HG03469 (cell line): ENCODE data around the gene ZNF397.

Source experiments
- ATAC-seq: cut with Tn5 transposase; IDR thresholded peaks from one replicate; pipeline ENCODE4 v1.9.1; 2021; ENCODE audit warnings: mild to moderate bottlenecking, moderate library complexity, moderate number of reproducible peaks; ENCODE audit not compliant: unreplicated experiment

ZNF397 gene

DNA sequence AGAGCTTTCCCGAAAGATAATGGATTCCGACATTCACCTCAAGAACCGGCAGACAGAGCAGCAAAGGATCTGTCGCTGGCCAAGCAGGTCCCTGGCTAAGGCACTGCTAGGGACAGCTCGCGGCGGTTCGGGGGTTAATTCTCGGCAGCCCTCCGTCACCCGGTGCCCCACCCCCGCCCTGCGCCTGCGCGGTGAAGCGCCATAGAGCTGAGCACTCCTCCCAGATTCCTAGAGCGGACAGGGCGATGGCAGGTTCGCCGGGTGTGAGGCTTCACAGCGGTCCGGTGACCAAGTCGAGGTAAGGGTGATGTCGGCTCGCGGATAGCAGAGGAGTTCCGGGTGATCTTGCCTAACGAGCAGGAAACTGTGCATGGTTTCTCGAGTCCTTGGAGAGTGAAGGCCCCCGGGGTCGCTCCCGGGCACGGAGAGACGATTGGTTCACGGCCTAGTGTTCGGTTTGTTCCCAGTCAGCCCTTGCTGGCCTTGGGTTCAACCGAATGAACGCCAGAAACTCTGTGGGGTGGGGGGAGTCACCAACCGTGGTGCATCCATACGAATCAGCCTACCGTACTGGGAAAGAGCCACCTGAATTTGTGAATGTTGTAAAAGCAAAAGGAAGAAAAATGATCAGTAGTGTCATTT is 49.4 kb downstream of the ZNF397 start, which contains the start of gene ZSCAN30:
Gene ZSCAN30, minus strand, starts transcription at position 136 of the 642 bp plus-strand sequence. CDS start 25,877 bp downstream, outside the sequence.
- peak; percentile 77 for ATAC-seq

DNA sequence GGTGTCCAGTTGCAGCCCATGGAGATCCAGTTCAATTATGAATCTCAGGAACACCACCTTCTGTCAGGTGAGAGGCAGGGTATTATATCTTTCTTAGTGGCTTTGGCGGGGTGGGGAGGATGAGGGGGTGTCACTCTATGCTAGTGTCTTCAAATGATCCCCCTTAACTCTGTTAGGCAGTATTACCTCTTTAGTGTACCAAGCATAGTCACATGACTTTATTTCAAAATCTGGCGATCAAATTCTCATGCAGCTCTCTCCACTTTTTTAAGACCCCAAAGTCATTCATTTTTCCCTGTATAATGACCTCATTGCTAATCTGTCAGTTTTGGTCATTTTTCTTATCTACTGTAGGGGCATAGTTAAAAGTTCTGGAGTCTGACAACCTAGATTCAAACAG is 50.3 kb downstream of the ZNF397 start:
- no peak for ATAC-seq

DNA sequence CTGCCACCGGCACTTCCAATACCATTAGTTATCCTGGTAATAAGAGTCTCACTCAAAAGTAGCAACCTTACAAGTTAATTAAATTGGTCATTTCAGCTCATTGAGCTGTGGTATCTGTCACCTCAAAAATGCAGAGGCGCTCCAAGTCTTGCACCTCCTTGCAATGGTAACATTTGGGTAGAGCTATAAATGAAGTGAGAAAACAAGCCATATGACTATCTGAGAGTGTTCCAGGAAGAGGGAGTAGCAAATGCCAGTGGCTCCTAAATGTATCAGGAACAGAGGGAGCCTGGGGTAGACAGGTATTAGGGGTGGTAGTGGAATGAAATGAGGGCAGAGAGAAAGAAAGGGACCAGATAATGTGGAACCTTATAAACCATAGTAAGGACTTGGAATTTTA is 55.2 kb downstream of the ZNF397 start:
- ATAC-seq, result no peak

DNA sequence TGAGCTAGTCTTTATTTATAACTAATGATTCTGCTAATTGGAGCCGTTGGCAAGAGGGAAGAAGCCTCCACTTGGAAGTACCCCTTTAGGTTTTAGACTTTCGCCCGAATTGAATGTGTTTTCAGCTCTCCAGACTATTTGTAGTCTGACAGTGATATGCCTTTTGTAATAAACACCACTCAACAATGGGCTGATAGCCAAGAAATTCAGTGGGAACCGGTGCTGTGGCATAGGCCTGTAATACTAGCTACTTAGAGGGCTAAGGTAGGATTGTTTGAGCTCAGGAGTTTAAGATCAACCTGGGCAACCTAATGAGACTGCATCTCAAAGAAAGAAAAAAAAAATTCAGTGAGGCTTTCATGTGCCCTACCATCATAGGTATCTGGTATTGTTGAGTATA is 62.8 kb downstream of the ZNF397 start:
- no peak for ATAC-seq

DNA sequence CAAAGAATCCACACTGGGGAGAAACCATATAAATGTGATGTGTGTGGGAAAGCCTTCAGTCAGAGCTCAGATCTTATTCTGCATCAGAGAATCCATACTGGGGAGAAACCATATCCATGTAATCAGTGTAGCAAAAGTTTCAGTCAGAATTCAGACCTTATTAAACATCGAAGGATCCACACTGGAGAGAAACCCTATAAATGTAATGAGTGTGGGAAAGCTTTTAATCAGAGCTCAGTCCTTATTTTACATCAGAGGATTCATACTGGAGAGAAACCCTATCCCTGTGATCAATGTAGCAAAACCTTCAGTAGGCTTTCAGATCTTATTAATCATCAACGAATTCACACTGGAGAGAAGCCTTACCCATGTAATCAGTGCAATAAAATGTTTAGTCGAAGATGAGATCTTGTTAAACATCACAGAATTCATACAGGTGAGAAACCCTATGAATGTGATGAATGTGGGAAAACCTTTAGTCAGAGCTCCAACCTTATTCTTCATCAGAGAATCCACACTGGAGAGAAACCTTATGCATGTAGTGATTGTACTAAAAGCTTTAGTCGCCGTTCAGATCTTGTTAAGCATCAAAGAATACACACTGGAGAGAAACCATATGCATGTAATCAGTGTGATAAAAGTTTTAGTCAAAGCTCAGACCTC is 65.9 kb downstream of the ZNF397 start:
- ATAC-seq, result no peak
